ENCODE measurements around the gene PTPRM. TPM values are rescaled to one million over a fixed set of nuclear protein-coding genes. Genes with fewer than 3 reads are reported as not detected.
A peak's percentile ranks its signal among the peaks of the same experiment; 100 is the strongest.

PTPRM gene
- total RNA-seq, 1 donor from 2014 or later = 13.9 TPM

DNA sequence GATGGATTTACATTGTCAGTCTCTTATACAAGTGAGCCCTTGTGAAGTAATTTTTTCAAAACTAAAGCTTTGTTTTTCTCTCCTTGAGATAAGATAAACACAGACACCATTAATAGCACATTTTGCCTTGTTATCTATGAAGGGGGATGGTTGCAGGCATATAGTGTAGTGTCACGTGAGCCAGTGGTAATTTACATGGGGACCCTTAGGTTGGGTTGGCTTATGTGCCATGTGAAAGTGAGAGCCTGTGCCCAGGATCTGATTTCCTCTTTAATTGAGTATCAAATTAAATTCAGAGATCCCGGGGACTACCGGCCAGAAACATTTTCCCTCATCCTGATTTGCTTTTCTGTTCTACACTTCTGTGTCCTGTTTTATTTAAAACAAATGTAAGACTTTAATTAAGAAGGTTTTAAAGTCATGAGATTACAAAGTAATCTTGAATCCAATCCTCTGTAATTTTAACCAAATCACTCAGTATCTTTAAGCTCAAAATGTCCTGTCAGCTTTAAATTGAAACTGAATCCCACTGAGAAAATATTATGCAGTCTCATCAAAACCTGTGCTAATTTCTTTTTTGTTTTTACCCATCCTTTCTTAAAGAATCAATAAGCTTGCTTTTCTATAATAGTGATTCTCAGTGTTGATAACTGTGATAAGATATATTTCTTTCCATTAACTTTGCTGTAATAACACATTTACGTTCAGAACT, 63.8 kb downstream of the PTPRM start:
- no peaks in the 10 kb centered on the region for H3K27me3 ChIP-seq
- H3K79me2 ChIP-seq (ENCODE audit: low read depth) = no peaks in the 10 kb centered on the region
- Mint-ChIP-seq H3K4me3 (no peak overlapping the region), H3K4me1 (peaks cover 11% of the 10 kb centered on the region), H3K36me3 (no peaks in the 10 kb centered on the region), H3K27ac (no peak overlapping the region), H3K9me3 (no peaks in the 10 kb centered on the region), H3K27me3 (ENCODE audit: insufficient read depth, low read depth) (peaks cover 4% of the 10 kb centered on the region)
- H4K20me1 ChIP-seq (ENCODE audit: low read depth) = no peaks in the 10 kb centered on the region
- no peaks in the 10 kb centered on the region for H3K36me3 ChIP-seq
- H3K4me2 ChIP-seq = no peak overlapping the region
- no peak for DNase-seq (ENCODE audit: low spot score)
- H2AFZ ChIP-seq (replicated peaks) = no peak overlapping the region
- H3F3A ChIP-seq (ENCODE audit: low read depth) = no peaks in the 10 kb centered on the region
- no peak overlapping the region for H3K9ac ChIP-seq
- no peak overlapping the region for H3K4me3 ChIP-seq
- peaks cover 4% of the 10 kb centered on the region for H3K4me1 ChIP-seq
- H3K9me3 ChIP-seq (ENCODE audit: low read depth) = no peaks in the 10 kb centered on the region
- no peak overlapping the region for H3K27ac ChIP-seq
- TF ChIP-seq CTCF (IDR thresholded peaks at IDR 0.05) (no peak), EZH2 (IDR thresholded peaks at IDR 0.05) (no peak), EZH2phosphoT487 (IDR thresholded peaks at IDR 0.05) (no peak)

DNA sequence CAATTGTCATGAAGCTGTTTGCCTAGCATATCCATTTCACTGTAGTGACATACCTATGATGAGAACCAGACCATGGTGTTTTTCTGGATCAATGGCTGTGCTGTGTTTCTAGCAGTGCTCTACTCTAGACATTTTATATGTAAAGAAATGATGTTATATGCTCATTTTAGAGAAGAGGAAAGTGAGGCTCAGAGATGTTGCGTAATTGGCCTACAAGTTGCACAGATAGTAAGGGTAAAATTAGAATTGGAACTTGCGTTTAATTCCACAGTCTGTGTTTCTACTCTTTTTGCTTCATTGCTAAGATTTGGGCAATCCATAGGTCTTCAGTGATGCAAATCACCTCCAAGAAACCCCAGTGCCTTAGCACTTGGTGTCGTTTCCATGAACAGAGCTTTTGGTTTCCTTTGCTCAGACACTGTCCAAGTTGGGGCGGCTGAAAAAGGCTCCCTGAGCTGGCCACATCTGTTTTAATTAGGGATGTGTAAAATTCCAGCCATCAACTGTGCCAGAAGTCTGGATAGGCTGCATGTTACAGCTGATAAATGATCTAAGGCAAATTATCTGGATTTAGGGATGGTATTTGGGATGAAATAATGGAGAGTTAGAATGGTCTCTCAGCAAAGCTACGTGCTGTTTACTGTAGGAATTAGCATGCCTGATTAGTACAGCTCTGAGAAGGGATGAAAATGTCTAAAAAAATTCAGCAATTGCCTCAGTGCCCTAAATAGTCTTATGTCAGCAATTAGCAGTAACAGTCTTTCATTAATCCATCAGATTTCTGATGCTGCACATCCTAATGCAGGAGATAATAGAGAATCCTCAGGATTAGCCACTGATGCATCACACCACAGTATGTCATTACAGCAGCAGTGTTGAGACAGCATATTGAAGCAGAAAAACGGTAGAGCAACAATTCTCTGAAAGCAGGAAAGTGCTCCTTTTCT, 65.3 kb downstream of the PTPRM start:
- Histone ChIP-seq H3K79me2 (ENCODE audit: low read depth) (no peaks in the 10 kb centered on the region), H3K4me3 (no peak overlapping the region)

GRCh38 chr18:7633171-7633570, 66.1 kb downstream of the PTPRM start:
- Histone ChIP-seq H3K4me1 (peaks cover 4% of the 10 kb centered on the region), H3K4me3 (no peak overlapping the region), H3K4me2 (no peak overlapping the region), H3K79me2 (ENCODE audit: low read depth) (no peaks in the 10 kb centered on the region), H3K9me3 (ENCODE audit: low read depth) (no peaks in the 10 kb centered on the region), H3K36me3 (no peaks in the 10 kb centered on the region), H3K27ac (no peak overlapping the region), H4K20me1 (ENCODE audit: low read depth) (no peaks in the 10 kb centered on the region), H3F3A (ENCODE audit: low read depth) (no peaks in the 10 kb centered on the region), H3K9ac (no peak overlapping the region), H2AFZ (replicated peaks) (no peak overlapping the region), H3K27me3 (no peaks in the 10 kb centered on the region)
- TF ChIP-seq EZH2 (IDR thresholded peaks at IDR 0.05) (no peak), EZH2phosphoT487 (IDR thresholded peaks at IDR 0.05) (no peak), CTCF (IDR thresholded peaks at IDR 0.05) (no peak)
- peaks cover 4% of the 10 kb centered on the region for H3K27me3 Mint-ChIP-seq (ENCODE audit: insufficient read depth, low read depth)
- H3K36me3 Mint-ChIP-seq = no peaks in the 10 kb centered on the region
- no peak overlapping the region for H3K27ac Mint-ChIP-seq
- DNase-seq (ENCODE audit: low spot score) = no peak
- H3K9me3 Mint-ChIP-seq = no peaks in the 10 kb centered on the region
- peaks cover 11% of the 10 kb centered on the region for H3K4me1 Mint-ChIP-seq
- H3K4me3 Mint-ChIP-seq = no peak overlapping the region

More for the DNA sequence above, 65.3 kb downstream of the PTPRM start:
- H3K27ac ChIP-seq = no peak overlapping the region
- DNase-seq (ENCODE audit: low spot score) = no peak
- no peak overlapping the region for H3K4me2 ChIP-seq
- TF ChIP-seq CTCF (IDR thresholded peaks at IDR 0.05) = no peak
- TF ChIP-seq EZH2phosphoT487 (IDR thresholded peaks at IDR 0.05) = no peak
- TF ChIP-seq EZH2 (IDR thresholded peaks at IDR 0.05) = no peak
- H3K36me3 ChIP-seq = no peaks in the 10 kb centered on the region
- H3K4me1 ChIP-seq = peaks cover 4% of the 10 kb centered on the region
- Mint-ChIP-seq H3K27me3 (ENCODE audit: insufficient read depth, low read depth) (peaks cover 4% of the 10 kb centered on the region), H3K9me3 (no peaks in the 10 kb centered on the region), H3K27ac (peak overlapping the region; percentile 16), H3K4me3 (no peak overlapping the region), H3K4me1 (peaks cover 11% of the 10 kb centered on the region), H3K36me3 (no peaks in the 10 kb centered on the region)
- H3K9ac ChIP-seq = no peak overlapping the region
- no peaks in the 10 kb centered on the region for H3K9me3 ChIP-seq (ENCODE audit: low read depth)
- no peaks in the 10 kb centered on the region for H3K27me3 ChIP-seq
- no peaks in the 10 kb centered on the region for H4K20me1 ChIP-seq (ENCODE audit: low read depth)
- no peak overlapping the region for H2AFZ ChIP-seq (replicated peaks)
- H3F3A ChIP-seq (ENCODE audit: low read depth) = no peaks in the 10 kb centered on the region

All from neural progenitor cell (in vitro differentiated cells).